GM12892 (cell line): Measurements from ENCODE around the gene UST.

ENCODE experiments used
- POLR2A ChIP-seq: IDR thresholded peaks from 2 replicates; pipeline ENCODE4 v1.6.1; 2011; ENCODE audit warnings: low read depth, low read length, control low read depth
- POLR2AphosphoS5 ChIP-seq: IDR thresholded peaks from 2 replicates; pipeline ENCODE4 v1.6.1; 2011; ENCODE audit warnings: low read depth, low read length, control low read depth

GRCh38 chr6:149075616-149076354 lies 329.0 kb downstream of the UST start:
- no peak for TF ChIP-seq POLR2A
- no peak for TF ChIP-seq POLR2AphosphoS5
